H1 (cell line): ENCODE measurements around the gene CDC5L. TPM values are rescaled to one million over a fixed set of nuclear protein-coding genes. Genes with fewer than 3 reads are reported as not detected.

Experiments used
- CTCF ChIA-PET: fragments of 300-600 bp; sonication (Branson Sonifier 250); formaldehyde crosslinking; loops from one replicate; lab custom pipeline; 2021; ENCODE audit not compliant: partially characterized antibody; lab: Charles Lee
- POLR2A ChIA-PET: fragments of 300-600 bp; sonication (Branson Sonifier 250); formaldehyde crosslinking; loops from one replicate; lab custom pipeline; 2021; ENCODE audit warnings: inconsistent platforms; ENCODE audit not compliant: partially characterized antibody; lab: Charles Lee
- DNase-seq, 2 experiments: peaks; one replicate each; pipeline versions ENCODE4 v3.0.0 to v3.0.0-alpha.2; 2010 to 2022; ENCODE audit warnings: low spot score in 2 of 2, low read depth in 1 of 2, mixed read lengths in 1 of 2
- FAIRE-seq: peaks from 2 replicates; lab custom pipeline; 2011; peaks lifted over from hg19 to GRCh38; lab: Jason Lieb, UNC
- H2AFZ ChIP-seq: 2 replicates; pipeline ENCODE4 v1.8.1; 2012; ENCODE audit warnings: low read length, inconsistent platforms
- H2AK5ac ChIP-seq: 2 replicates; pipeline ENCODE4 v1.6.1; 2013; ENCODE audit warnings: low read depth, low read length
- H2BK120ac ChIP-seq: replicated peaks from 2 replicates; pipeline ENCODE3; 2013; ENCODE audit warnings: low read depth, low read length, inconsistent platforms
- H2BK12ac ChIP-seq: 2 replicates; pipeline ENCODE4 v1.6.1; 2013; ENCODE audit warnings: low read depth, low read length
- H2BK15ac ChIP-seq: 2 replicates; pipeline ENCODE4 v1.6.1; 2013; ENCODE audit warnings: low read length
- H2BK20ac ChIP-seq: 2 replicates; pipeline ENCODE4 v1.6.1; 2013; ENCODE audit warnings: low read length
- H2BK5ac ChIP-seq: 2 replicates; pipeline ENCODE4 v1.6.1; 2013; ENCODE audit warnings: low read depth, low read length
- H3K14ac ChIP-seq: 2 replicates; pipeline ENCODE4 v1.6.1; 2013; ENCODE audit warnings: inconsistent platforms; ENCODE audit not compliant: insufficient read length
- H3K18ac ChIP-seq: 2 replicates; pipeline ENCODE4 v1.6.1; 2013; ENCODE audit warnings: low read length; ENCODE audit errors: extremely low read depth
- H3K23ac ChIP-seq: 2 replicates; pipeline ENCODE4 v1.6.1; 2013; ENCODE audit warnings: inconsistent platforms; ENCODE audit not compliant: insufficient read length
- H3K23me2 ChIP-seq: 2 replicates; pipeline ENCODE4 v1.6.1; 2013; ENCODE audit warnings: low read depth, low read length
- H3K27ac ChIP-seq: 2 replicates; pipeline ENCODE4 v1.6.1; 2011; ENCODE audit warnings: low read depth, low read length, inconsistent platforms
- H3K27me3 ChIP-seq, 4 experiments: replicated peaks in 1 of 4; 1 replicate in 1 of 4; 2 replicates in 3 of 4; pipeline versions ENCODE4 v1.6.1 to v1.8.1; 2011 to 2013; ENCODE audit warnings: low read length in 3 of 4, mild to moderate bottlenecking in 3 of 4, inconsistent platforms in 2 of 4, mixed read lengths in 2 of 4, moderate library complexity in 1 of 4; ENCODE audit not compliant: control insufficient read depth in 3 of 4, insufficient read depth in 3 of 4; ENCODE audit errors: extremely low read depth in 1 of 4
- H3K36me3 ChIP-seq, 4 experiments: 2 replicates each; pipeline versions ENCODE4 v1.6.1 to v1.8.1; 2011 to 2013; ENCODE audit warnings: mild to moderate bottlenecking in 4 of 4, low read length in 3 of 4, moderate library complexity in 2 of 4, control low read depth in 1 of 4, inconsistent platforms in 1 of 4; ENCODE audit not compliant: insufficient read depth in 4 of 4, control insufficient read depth in 2 of 4
- H3K4ac ChIP-seq: replicated peaks from 2 replicates; pipeline ENCODE3; 2013; ENCODE audit warnings: low read length, low read depth, mixed read lengths, inconsistent platforms; ENCODE audit not compliant: insufficient read length
- H3K4me1 ChIP-seq, 4 experiments: replicated peaks in 1 of 4; 1 replicate in 1 of 4; 2 replicates in 3 of 4; pipeline versions ENCODE4 v1.6.1 to v1.8.1; 2011 to 2013; ENCODE audit warnings: low read length in 3 of 4, inconsistent platforms in 2 of 4, mixed read lengths in 1 of 4; ENCODE audit not compliant: insufficient read depth in 4 of 4, control insufficient read depth in 3 of 4
- H3K4me2 ChIP-seq, 2 experiments: 2 replicates each; pipeline versions ENCODE4 v1.6.1 to v1.8.1; 2011 to 2013; ENCODE audit warnings: low read depth in 2 of 2, low read length in 2 of 2, control low read depth in 1 of 2, inconsistent platforms in 1 of 2, mild to moderate bottlenecking in 1 of 2; ENCODE audit not compliant: insufficient read depth in 1 of 2
- H3K4me3 ChIP-seq, 4 experiments: fragments of 200-600, 300-600 bp in 1 of 4; sonication (generic), shearing (Covaris generic), sonication (Bioruptor Twin) in 1 of 4; 2 replicates each; pipeline versions ENCODE4 v1.5.1 to v1.8.1; 2011 to 2016; ENCODE audit warnings: low read length in 4 of 4, low read depth in 3 of 4, control low read depth in 2 of 4, inconsistent platforms in 2 of 4, mild to moderate bottlenecking in 2 of 4, mixed read lengths in 1 of 4, moderate library complexity in 1 of 4; ENCODE audit not compliant: insufficient read depth in 2 of 4; ENCODE audit errors: extremely low read depth in 1 of 4
- H3K56ac ChIP-seq: replicated peaks from 2 replicates; pipeline ENCODE3; 2013; ENCODE audit warnings: low read depth, mild to moderate bottlenecking, mixed read lengths, low read length, inconsistent platforms; ENCODE audit not compliant: insufficient read length
- H3K79me1 ChIP-seq: 2 replicates; pipeline ENCODE4 v1.6.1; 2013; ENCODE audit warnings: low read depth, low read length, control low read depth
- H3K79me2 ChIP-seq, 2 experiments: 2 replicates each; pipeline versions ENCODE4 v1.6.1 to v1.8.1; 2012 to 2013; ENCODE audit warnings: low read length in 2 of 2, mild to moderate bottlenecking in 2 of 2, inconsistent platforms in 1 of 2; ENCODE audit not compliant: insufficient read depth in 2 of 2, control insufficient read depth in 1 of 2
- H3K9ac ChIP-seq, 4 experiments: replicated peaks in 1 of 4; 1 replicate in 1 of 4; 2 replicates in 3 of 4; pipeline versions ENCODE4 v1.6.1 to v1.8.1; 2011 to 2013; ENCODE audit warnings: low read depth in 3 of 4, low read length in 3 of 4, control low read depth in 2 of 4, mild to moderate bottlenecking in 2 of 4, moderate library complexity in 2 of 4, inconsistent platforms in 1 of 4; ENCODE audit errors: extremely low read depth in 1 of 4
- H3K9me3 ChIP-seq, 2 experiments: 2 replicates each; pipeline versions ENCODE4 v1.6.1 to v1.8.1; 2012 to 2013; ENCODE audit warnings: mild to moderate bottlenecking in 2 of 2, moderate library complexity in 2 of 2, control low read depth in 1 of 2, inconsistent platforms in 1 of 2, low read depth in 1 of 2, low read length in 1 of 2, mixed read lengths in 1 of 2; ENCODE audit not compliant: insufficient read depth in 2 of 2
- H4K20me1 ChIP-seq, 2 experiments: replicated peaks in 1 of 2; 2 replicates each; pipeline versions ENCODE3 to v1.8.1; 2011 to 2013; ENCODE audit warnings: inconsistent platforms in 2 of 2, low read length in 2 of 2, mild to moderate bottlenecking in 1 of 2; ENCODE audit not compliant: insufficient read depth in 2 of 2, control insufficient read depth in 1 of 2
- H4K5ac ChIP-seq: 2 replicates; pipeline ENCODE4 v1.6.1; 2013; ENCODE audit warnings: low read length, low read depth, mixed read lengths, inconsistent platforms; ENCODE audit not compliant: insufficient read length
- H4K8ac ChIP-seq: 2 replicates; pipeline ENCODE4 v1.8.0; 2013; ENCODE audit warnings: mild to moderate bottlenecking, moderate library complexity, low read length, inconsistent platforms; ENCODE audit not compliant: insufficient read depth; ENCODE audit errors: extremely low read depth
- H4K91ac ChIP-seq: replicated peaks from 2 replicates; pipeline ENCODE3; 2013; ENCODE audit warnings: low read length, mixed read lengths, inconsistent platforms; ENCODE audit not compliant: insufficient read length
- POLR2A ChIP-seq, 2 experiments: IDR thresholded peaks; 1 replicate in 1 of 2; 2 replicates in 1 of 2; pipeline ENCODE4 v1.6.1; 2011; ENCODE audit warnings: low read depth in 2 of 2, low read length in 2 of 2, mild to moderate bottlenecking in 2 of 2; ENCODE audit errors: control extremely low read depth in 1 of 2
- RXRA ChIP-seq: IDR thresholded peaks from 2 replicates; pipeline ENCODE4 v1.6.1; 2011; ENCODE audit warnings: low read depth, mild to moderate bottlenecking, low read length, moderate library complexity; ENCODE audit not compliant: insufficient read depth
- SUZ12 ChIP-seq: fragments of 200-600 bp; sonication (generic); IDR thresholded peaks from 2 replicates; pipeline ENCODE4 v1.6.1; 2012; ENCODE audit warnings: mild to moderate bottlenecking, inconsistent platforms, low read length, moderate library complexity, mixed read lengths
- WGBS, 2 experiments: shearing (Covaris generic) in 1 of 2; methylation state at CpG; one replicate each; pipeline versions ENCODE4 v1.1.6 to v1.1.7; 2013 to 2015; ENCODE audit warnings: low lambda C conversion rate in 2 of 2, mixed read lengths in 2 of 2, inconsistent platforms in 1 of 2, low coverage in 1 of 2, missing lambda C conversion rate in 1 of 2; ENCODE audit not compliant: insufficient replicate concordance in 2 of 2, insufficient coverage in 1 of 2, insufficient read length in 1 of 2; ENCODE audit errors: extremely low coverage in 1 of 2, missing lambda C conversion rate in 1 of 2; 5-methylcytosine and 5-hydroxymethylcytosine counted together
- polyA plus RNA-seq, 7 experiments: library from polyadenylated mRNA; depleted of rRNA in 3 of 7; stranded (reverse) in 5 of 7; unstranded in 2 of 7; fragments of >200 nt in 5 of 7; fragments of 200-250 nt in 2 of 7; gene quantifications; 1 replicate in 5 of 7; 2 replicates in 1 of 7; 4 replicates in 1 of 7; pipeline versions ENCODE4 v1.2.1 to v1.2.3, GENCODE V29; 2011 to 2013; ENCODE audit warnings: missing spikeins in 2 of 7, mixed read lengths in 2 of 7
- total RNA-seq: library from RNA; stranded (reverse); fragmentation: NEBNext Ultra II Directional; extraction: Animal tissue kit (Norgen Biotek cat#: 25700); gene quantifications from 2 replicates; pipeline ENCODE4 v1.2.1, GENCODE V29; 2021

CDC5L gene
- total and polyA plus RNA-seq, 2 of the 8 experiments (the other 6 are each of a cell fraction or from before 2014, with no cell fraction given) = 8.4 to 32.8 TPM

DNA sequence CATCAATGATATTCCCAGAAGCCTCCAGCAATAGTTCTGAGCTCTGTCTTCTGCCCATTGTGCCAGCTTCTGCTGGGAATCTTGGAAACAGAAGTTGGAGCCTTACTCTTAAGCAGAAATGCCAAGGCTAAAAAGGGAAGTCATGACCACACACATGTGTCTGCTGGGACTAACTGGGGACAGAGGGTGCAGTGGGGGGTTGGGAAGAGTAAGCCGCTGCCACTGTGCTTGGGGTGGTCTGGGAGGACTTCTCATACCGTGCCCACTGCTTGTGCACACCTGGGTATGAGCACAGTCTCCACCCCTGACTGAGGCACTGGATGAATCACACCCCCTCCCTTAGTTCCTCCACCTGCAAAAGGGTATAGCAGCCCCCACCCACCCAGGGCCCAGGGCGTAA lies 90.7 kb downstream of the CDC5L start:
- no peak overlapping the region for H2BK12ac ChIP-seq
- no peak overlapping the region for H4K8ac ChIP-seq
- no peaks in the 10 kb centered on the region for H3K79me2 ChIP-seq
- H2BK5ac ChIP-seq = no peak overlapping the region; the same call in 1 of the 2 replicates
- DNase-seq = no peak
- no peak overlapping the region for H2BK20ac ChIP-seq
- 0 out of 2 replicates have a peak overlapping the region, but pooled peaks have one; percentile 46 for H2BK15ac ChIP-seq
- H3K56ac ChIP-seq = no peak overlapping the region
- H3K9me3 ChIP-seq = no peaks in the 10 kb centered on the region
- no peak overlapping the region for H4K91ac ChIP-seq
- H2AK5ac ChIP-seq = no peak overlapping the region
- no peak for FAIRE-seq
- no peak overlapping the region for H3K14ac ChIP-seq
- H3K27ac ChIP-seq = no peak overlapping the region
- no peaks in the 10 kb centered on the region for H4K20me1 ChIP-seq
- H2BK120ac ChIP-seq = no peak overlapping the region
- ChIA-PET CTCF (interaction anchor here (0.6 to 12.1 kb wide), 8 partner anchors 8 to 175 kb away, joined by 3 to 135 read pairs (median 5); no protein-coding TSS in a partner anchor), POLR2A (no interaction called here)
- no peak overlapping the region for H4K5ac ChIP-seq
- 87% methylated on average over 3 of the region's 3 CpGs; no CpG with 5 or more reads in 1 of the 2 experiments for WGBS, 2 experiments
- no peaks in the 10 kb centered on the region for H3K36me3 ChIP-seq
- no peak overlapping the region for H3K4me2 ChIP-seq
- no peaks in the 10 kb centered on the region for H3K27me3 ChIP-seq
- no peak overlapping the region for H3K4me3 ChIP-seq
- no peak overlapping the region for H3K4ac ChIP-seq
- no peak overlapping the region for H3K23ac ChIP-seq
- peaks cover 3 to 10% (median 6%) of the 10 kb centered on the region in 4 experiments; a peak in 6 of 7 replicates for H3K4me1 ChIP-seq
- H3K9ac ChIP-seq = no peak overlapping the region
- H3K79me1 ChIP-seq = no peaks in the 10 kb centered on the region
- no peak overlapping the region for H2AFZ ChIP-seq
- no peaks in the 10 kb centered on the region for H3K23me2 ChIP-seq
- TF ChIP-seq POLR2A (IDR thresholded peaks at IDR 0.05; ENCODE audit: control extremely low read depth in 1 of 2, low read depth in 2 of 2, low read length in 2 of 2) (no peak), SUZ12 (no peak), RXRA (no peak)
- H3K18ac ChIP-seq = no peak overlapping the region
